GM23338 (cell line): ENCODE data around the gene GRIN2A. TPM values are rescaled to one million over a fixed set of nuclear protein-coding genes. Genes with fewer than 3 reads are reported as not detected.

Source experiments
- ATAC-seq: fragments of 200-7000 bp; cut with Tn5 transposase; 3 replicates; pipeline ENCODE4 v1.9.1; 2020
- DNase-seq: peaks from one replicate; pipeline ENCODE4 v3.0.0-alpha.2; 2015; ENCODE audit warnings: low spot score
- H2AFZ ChIP-seq: fragments of 200-600 bp; sonication (generic); 2 replicates; pipeline ENCODE4 v1.8.0; 2016; ENCODE audit warnings: antibody characterized with exemption, mild to moderate bottlenecking, moderate library complexity
- H3F3A ChIP-seq: fragments of 200-600 bp; sonication (generic); replicated peaks from 2 replicates; pipeline ENCODE4 v1.8.0; 2017; ENCODE audit warnings: antibody characterized with exemption, mixed run types, low read depth
- H3K27ac ChIP-seq: fragments of 200-600 bp; sonication (generic); 2 replicates; pipeline ENCODE4 v1.6.1; 2016; ENCODE audit warnings: low read depth
- H3K27me3 ChIP-seq: fragments of 200-600 bp; sonication (generic); 2 replicates; pipeline ENCODE4 v1.8.0; 2016; ENCODE audit warnings: mild to moderate bottlenecking, mixed run types, moderate library complexity; ENCODE audit not compliant: insufficient read depth
- H3K36me3 ChIP-seq: fragments of 200-600 bp; sonication (generic); 2 replicates; pipeline ENCODE4 v1.8.0; 2016; ENCODE audit warnings: mild to moderate bottlenecking; ENCODE audit not compliant: insufficient read depth
- H3K4me1 ChIP-seq: fragments of 200-600 bp; sonication (generic); 2 replicates; pipeline ENCODE4 v1.8.0; 2016; ENCODE audit warnings: mild to moderate bottlenecking, moderate library complexity; ENCODE audit not compliant: insufficient read depth
- H3K4me2 ChIP-seq: fragments of 200-600 bp; sonication (generic); 2 replicates; pipeline ENCODE4 v1.7.1; 2017; ENCODE audit warnings: mixed run types
- H3K4me3 ChIP-seq: fragments of 200-600 bp; sonication (generic); 2 replicates; pipeline ENCODE4 v1.6.1; 2016; ENCODE audit warnings: mixed run types
- H3K79me2 ChIP-seq: fragments of 200-600 bp; sonication (generic); replicated peaks from 2 replicates; pipeline ENCODE4 v1.8.0; 2017; ENCODE audit warnings: mild to moderate bottlenecking; ENCODE audit not compliant: insufficient read depth
- H3K9me2 ChIP-seq: fragments of 200-600 bp; sonication (generic); 2 replicates; pipeline ENCODE4 v1.8.0; 2017; ENCODE audit not compliant: insufficient read depth
- H4K20me1 ChIP-seq: fragments of 200-600 bp; sonication (generic); replicated peaks from 2 replicates; pipeline ENCODE4 v1.8.0; 2017; ENCODE audit warnings: mild to moderate bottlenecking; ENCODE audit not compliant: insufficient read depth
- H3K27ac Mint-ChIP-seq: 2 replicates; pipeline ENCODE4 v1.8.0; 2020; ENCODE audit warnings: inconsistent platforms, mild to moderate bottlenecking, moderate library complexity, mixed read lengths
- H3K27me3 Mint-ChIP-seq: 3 replicates; pipeline ENCODE4 v1.8.0; 2022; ENCODE audit warnings: low read depth, mild to moderate bottlenecking, moderate library complexity, mixed read lengths, inconsistent platforms; ENCODE audit not compliant: insufficient read depth, poor library complexity
- H3K36me3 Mint-ChIP-seq: 3 replicates; pipeline ENCODE4 v1.8.0; 2021; ENCODE audit warnings: low read depth, mild to moderate bottlenecking, inconsistent platforms, moderate library complexity, mixed read lengths
- H3K4me1 Mint-ChIP-seq: 3 replicates; pipeline ENCODE4 v1.8.0; 2020; ENCODE audit warnings: mild to moderate bottlenecking, inconsistent platforms, mixed read lengths
- H3K4me3 Mint-ChIP-seq: 3 replicates; pipeline ENCODE4 v1.8.0; 2021; ENCODE audit warnings: moderate library complexity, mild to moderate bottlenecking, inconsistent platforms, mixed read lengths
- H3K9me3 Mint-ChIP-seq: 3 replicates; pipeline ENCODE4 v1.8.0; 2020; ENCODE audit warnings: moderate library complexity, mild to moderate bottlenecking, inconsistent platforms, mixed read lengths
- CREB1 ChIP-seq: fragments of 250-450 bp; sonication (Bioruptor Pico); IDR thresholded peaks from 2 replicates; pipeline ENCODE4 v1.5.0; 2020; ENCODE audit warnings: low read depth, mild to moderate bottlenecking, moderate library complexity
- EZH2phosphoT487 ChIP-seq: fragments of 200-600 bp; sonication (generic); IDR thresholded peaks from one replicate; pipeline ENCODE4 v1.8.1; 2018; ENCODE audit warnings: antibody characterized with exemption; ENCODE audit not compliant: unreplicated experiment
- POLR2AphosphoS5 ChIP-seq: IDR thresholded peaks from 2 replicates; pipeline ENCODE4 v1.6.1; 2016; ENCODE audit warnings: antibody characterized with exemption, low read depth
- STAT1 ChIP-seq: IDR thresholded peaks from one replicate; pipeline ENCODE4 v1.6.1; 2016; ENCODE audit warnings: antibody characterized with exemption; ENCODE audit not compliant: unreplicated experiment
- ZNF114 ChIP-seq: fragments of 250-450 bp; sonication (Bioruptor Pico); IDR thresholded peaks from 2 replicates; pipeline ENCODE4 v1.5.0; 2020; ENCODE audit warnings: mild to moderate bottlenecking, moderate library complexity
- ZNF331 ChIP-seq: fragments of 250-450 bp; sonication (Bioruptor Pico); IDR thresholded peaks from 2 replicates; pipeline ENCODE4 v1.5.0; 2020; ENCODE audit warnings: low read depth, mild to moderate bottlenecking, moderate library complexity
- ZNF462 ChIP-seq: fragments of 250-450 bp; sonication (Bioruptor Pico); IDR thresholded peaks from 2 replicates; pipeline ENCODE4 v1.5.0; 2020; ENCODE audit warnings: mild to moderate bottlenecking, moderate library complexity
- polyA plus RNA-seq: library from polyadenylated mRNA; unstranded; fragments of >200 nt; fragmentation: Nextera tagmentation; extraction: Ambion mirVana; gene quantifications from 2 replicates; pipeline ENCODE4 v1.2.1, GENCODE V29; 2016
- total RNA-seq: library from RNA; depleted of rRNA; stranded (reverse); fragments of >200 nt; shearing (Covaris generic); gene quantifications from 2 replicates; pipeline ENCODE4 v1.2.3, GENCODE V29; 2014

The GRIN2A gene
- total and polyA plus RNA-seq, 2 experiments from 2014 or later: 0.89 to 5.1 TPM

DNA sequence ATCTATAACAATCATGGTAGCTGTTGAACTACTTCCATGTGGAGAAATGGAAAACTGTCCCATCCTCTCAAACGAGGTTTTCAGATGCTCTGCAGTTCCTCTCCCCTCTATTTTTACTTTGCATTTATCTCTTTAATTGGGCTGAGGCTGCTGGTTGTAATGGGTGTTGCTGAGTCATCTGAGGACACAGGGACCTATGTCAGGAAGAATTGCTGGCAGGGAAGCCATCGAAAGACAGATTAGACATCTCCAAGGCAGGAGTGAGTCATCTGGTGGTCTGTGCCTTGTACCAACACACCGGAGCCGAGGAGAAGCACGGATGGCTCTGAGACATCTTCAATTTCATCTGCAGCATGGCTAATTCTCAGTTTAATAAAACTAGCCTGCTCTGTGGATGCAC, 394.5 kb downstream of the GRIN2A start (continued):
- TF ChIP-seq CREB1 (CRISPR knock-in tag): no peak
- no peak for TF ChIP-seq ZNF462 (CRISPR knock-in tag)
- no peak for TF ChIP-seq ZNF331
- TF ChIP-seq POLR2AphosphoS5: no peak

DNA sequence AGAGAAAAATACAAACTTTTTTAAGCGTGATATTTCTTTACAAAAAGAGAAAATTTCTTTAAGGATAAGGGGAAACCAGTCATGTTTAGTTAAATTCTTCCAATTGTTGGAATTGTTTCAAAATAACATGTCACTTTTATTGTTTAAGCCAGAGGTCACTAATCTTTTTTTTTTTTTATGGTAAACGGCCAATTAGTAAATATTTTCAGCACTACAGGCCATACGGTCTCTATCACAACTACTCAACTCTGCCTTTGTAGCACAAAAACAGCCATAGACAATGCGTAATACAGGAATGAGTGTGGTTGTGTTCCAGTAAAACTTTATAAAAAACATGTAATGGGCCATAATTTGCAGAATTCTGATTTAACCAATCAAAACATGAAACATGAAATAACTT, 401.4 kb downstream of the GRIN2A start:
- H3K4me1 Mint-ChIP-seq: peaks cover 7% of the 10 kb centered on the region
- no peak overlapping the region for H2AFZ ChIP-seq
- H3K36me3 Mint-ChIP-seq: no peaks in the 10 kb centered on the region
- no peaks in the 10 kb centered on the region for H3K4me1 ChIP-seq
- ATAC-seq: no peak
- no peak overlapping the region for H3K4me3 ChIP-seq
- no peaks in the 10 kb centered on the region; the same call in 2 of the 3 replicates for H3K9me3 Mint-ChIP-seq
- no peak for DNase-seq
- H3K27me3 ChIP-seq: no peaks in the 10 kb centered on the region
- no peaks in the 10 kb centered on the region for H3K27me3 Mint-ChIP-seq
- H3K27ac ChIP-seq: no peak overlapping the region
- peaks cover 9% of the 10 kb centered on the region; the same call in 1 of the 2 replicates for H3K9me2 ChIP-seq
- H4K20me1 ChIP-seq: no peaks in the 10 kb centered on the region
- no peak overlapping the region for H3K4me3 Mint-ChIP-seq
- H3K79me2 ChIP-seq: no peaks in the 10 kb centered on the region
- H3K36me3 ChIP-seq: no peaks in the 10 kb centered on the region
- no peak overlapping the region for H3K27ac Mint-ChIP-seq
- no peak for TF ChIP-seq ZNF114 (CRISPR knock-in tag)
- no peak for TF ChIP-seq CREB1 (CRISPR knock-in tag)
- TF ChIP-seq ZNF331: no peak
- TF ChIP-seq STAT1: no peak
- no peak for TF ChIP-seq ZNF462 (CRISPR knock-in tag)
- TF ChIP-seq POLR2AphosphoS5: no peak
- no peak for TF ChIP-seq EZH2phosphoT487
- H3K4me2 ChIP-seq: no peak overlapping the region
- H3F3A ChIP-seq: no peaks in the 10 kb centered on the region
